Keratinocyte (primary cell): Measurements from ENCODE around the gene SPOCK1.

Experiments
- CTCF ChIP-seq, 3 experiments: IDR thresholded peaks in 1 of 3; conservative IDR thresholded peaks in 1 of 3; optimal IDR thresholded peaks in 1 of 3; 2 replicates in 2 of 3; 3 replicates in 1 of 3; pipeline versions ENCODE3 to v1.5.1; 2011; ENCODE audit warnings: low read length in 3 of 3, mild to moderate bottlenecking in 3 of 3, moderate library complexity in 2 of 3, control low read depth in 1 of 3, inconsistent platforms in 1 of 3; ENCODE audit not compliant: insufficient read depth in 2 of 3; ENCODE audit errors: extremely low read depth in 1 of 3
- EZH2 ChIP-seq: IDR thresholded peaks from one replicate; pipeline ENCODE4 v1.6.1; 2012; ENCODE audit warnings: inconsistent platforms, mild to moderate bottlenecking, low read length, moderate library complexity

GRCh38 chr5:137248527-137248926, 250.6 kb downstream of the SPOCK1 start:
- TF ChIP-seq CTCF (optimal IDR thresholded peaks at IDR 0.05 in 1 of 3, IDR thresholded peaks at IDR 0.05 in 1 of 3, conservative IDR thresholded peaks at IDR 0.05 in 1 of 3; ENCODE audit: extremely low read depth in 1 of 3, insufficient read depth in 2 of 3, low read length in 3 of 3) (no peak), EZH2 (no peak)
